GM10847 (cell line): Measurements from ENCODE around the gene SIPA1L3.

Experiments
- POLR2A ChIP-seq: IDR thresholded peaks from 2 replicates; pipeline ENCODE4 v1.6.1; 2011; ENCODE audit not compliant: insufficient read length; ENCODE audit errors: extremely low read depth

The SIPA1L3 gene

DNA sequence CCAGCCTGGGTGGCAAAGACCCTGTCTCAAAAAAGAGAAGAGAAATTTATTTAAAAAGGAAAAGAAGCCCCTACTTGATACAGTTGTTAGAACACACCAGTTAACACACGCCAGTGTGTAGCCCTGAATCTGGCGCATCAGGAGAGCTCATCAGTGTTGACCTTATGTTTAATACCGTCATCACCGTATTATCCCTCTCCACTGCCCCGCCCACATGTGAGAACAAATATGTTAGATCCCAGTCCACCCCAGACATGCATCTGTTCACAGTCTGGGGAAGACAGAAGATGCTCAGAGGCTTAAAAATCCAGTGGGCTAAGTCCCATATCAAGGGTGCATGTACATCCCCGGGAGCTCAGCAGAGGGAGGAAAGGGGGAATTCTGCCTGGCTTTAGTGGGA lies 161.8 kb downstream of the SIPA1L3 start:
- TF ChIP-seq POLR2A = no peak

DNA sequence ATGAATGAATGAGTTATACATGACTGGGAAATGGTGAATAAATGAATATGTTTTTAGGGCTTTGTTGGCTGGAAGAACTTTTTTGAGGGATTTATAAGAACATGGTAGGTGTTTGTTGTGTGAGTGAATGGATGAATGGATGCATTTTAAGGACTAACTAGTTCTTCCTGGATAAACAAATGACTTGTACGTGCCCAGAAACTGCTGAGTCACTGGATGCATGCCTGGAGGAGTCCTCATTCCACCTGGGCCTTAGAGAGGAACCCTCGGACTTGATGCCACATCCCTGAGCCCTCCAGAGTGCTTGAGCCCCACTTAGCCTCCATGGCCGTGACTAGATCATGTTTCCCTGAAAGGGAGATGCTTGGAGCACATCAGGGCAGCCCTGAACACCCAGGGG lies 163.6 kb downstream of the SIPA1L3 start:
- no peak for TF ChIP-seq POLR2A

GRCh38 chr19:38071647-38072046 lies 164.6 kb downstream of the SIPA1L3 start:
- no peak for TF ChIP-seq POLR2A

GRCh38 chr19:38072776-38073750 lies 166.1 kb downstream of the SIPA1L3 start:
- no peak for TF ChIP-seq POLR2A

- TF ChIP-seq POLR2A = no peak
Observed at GRCh38 chr19:38073841-38074685, 167.1 kb downstream of the SIPA1L3 start.

- TF ChIP-seq POLR2A = no peak
Observed at GRCh38 chr19:38076337-38076736, 169.3 kb downstream of the SIPA1L3 start.

DNA sequence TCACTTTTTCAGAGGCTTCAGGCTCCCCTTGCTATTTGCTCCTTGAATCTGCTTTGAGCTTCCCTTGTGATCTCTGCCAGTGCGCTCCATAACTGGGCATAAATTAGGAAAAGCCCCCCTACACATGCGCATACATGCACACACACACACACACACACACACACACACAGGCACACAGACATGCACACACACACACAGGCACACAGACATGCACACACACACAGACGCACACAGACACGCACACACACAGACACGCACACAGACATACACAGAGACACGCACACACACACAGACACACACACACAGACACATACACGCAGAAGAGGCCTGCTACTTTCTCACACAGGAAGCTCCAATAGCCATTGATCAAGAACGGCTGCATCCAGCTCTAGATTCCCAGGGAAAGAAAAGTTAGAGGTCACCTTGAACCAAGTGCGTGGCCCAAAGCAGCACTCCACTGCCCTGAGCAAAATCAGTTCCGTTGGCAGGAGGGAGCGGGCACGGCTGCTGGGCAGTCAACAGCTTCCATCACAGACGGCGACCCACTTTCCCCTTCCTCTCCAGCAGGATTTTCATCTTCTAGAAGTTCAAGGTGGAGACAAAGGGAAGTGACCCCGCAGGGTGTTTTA lies 171.4 kb downstream of the SIPA1L3 start:
- TF ChIP-seq POLR2A = no peak

DNA sequence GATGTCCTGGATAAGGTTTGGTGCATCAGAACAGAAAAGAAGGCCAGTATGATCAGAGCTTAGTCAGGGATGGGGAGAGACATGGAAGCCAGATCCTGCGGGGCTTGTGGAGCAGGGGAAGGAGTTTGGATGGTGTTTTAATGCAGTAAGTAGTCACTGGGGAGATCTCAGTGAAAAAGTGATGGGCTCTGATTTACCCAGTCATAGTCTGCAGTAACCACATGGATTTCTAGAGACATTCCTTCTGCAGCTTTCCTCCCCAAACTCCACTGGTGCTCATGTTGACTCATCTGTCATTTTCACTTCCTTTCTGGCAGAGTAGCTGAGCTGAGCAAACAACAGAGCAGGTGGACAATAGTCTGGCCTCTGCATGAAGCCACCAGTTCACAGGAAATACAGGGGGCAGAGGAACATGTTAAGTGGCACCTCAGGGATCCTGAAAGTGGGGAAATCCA lies 172.9 kb downstream of the SIPA1L3 start:
- no peak for TF ChIP-seq POLR2A

- no peak for TF ChIP-seq POLR2A
Observed at GRCh38 chr19:38081547-38082255, 174.7 kb downstream of the SIPA1L3 start.

DNA sequence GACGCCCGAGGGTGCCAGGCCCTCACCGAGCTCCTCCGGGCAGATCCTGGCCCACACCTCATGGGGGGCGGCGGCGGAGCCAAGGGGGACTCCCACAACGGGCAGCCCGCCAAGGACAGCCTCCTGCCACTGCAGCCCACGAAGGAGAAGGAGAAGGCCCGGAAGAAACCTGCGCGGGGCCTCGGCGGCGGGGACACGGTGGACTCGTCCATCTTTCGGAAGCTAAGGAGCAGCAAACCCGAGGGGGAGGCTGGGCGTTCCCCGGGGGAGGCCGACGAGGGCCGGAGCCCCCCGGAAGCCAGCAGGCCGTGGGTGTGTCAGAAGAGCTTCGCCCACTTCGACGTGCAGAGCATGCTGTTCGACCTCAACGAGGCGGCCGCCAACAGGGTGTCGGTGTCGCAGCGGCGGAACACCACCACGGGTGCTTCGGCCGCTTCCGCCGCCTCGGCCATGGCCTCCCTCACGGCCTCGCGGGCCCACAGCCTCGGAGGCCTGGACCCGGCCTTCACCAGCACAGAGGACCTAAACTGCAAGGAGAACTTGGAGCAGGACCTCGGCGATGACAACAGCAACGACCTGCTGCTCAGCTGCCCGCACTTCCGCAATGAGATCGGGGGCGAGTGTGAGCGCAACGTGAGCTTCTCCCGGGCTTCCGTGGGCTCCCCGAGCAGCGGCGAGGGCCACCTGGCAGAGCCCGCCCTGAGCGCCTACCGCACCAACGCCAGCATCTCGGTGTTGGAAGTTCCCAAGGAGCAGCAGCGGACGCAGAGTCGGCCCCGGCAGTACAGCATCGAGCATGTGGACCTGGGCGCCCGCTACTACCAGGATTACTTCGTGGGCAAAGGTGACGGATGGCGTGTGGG lies 175.5 kb downstream of the SIPA1L3 start:
- TF ChIP-seq POLR2A = no peak

DNA sequence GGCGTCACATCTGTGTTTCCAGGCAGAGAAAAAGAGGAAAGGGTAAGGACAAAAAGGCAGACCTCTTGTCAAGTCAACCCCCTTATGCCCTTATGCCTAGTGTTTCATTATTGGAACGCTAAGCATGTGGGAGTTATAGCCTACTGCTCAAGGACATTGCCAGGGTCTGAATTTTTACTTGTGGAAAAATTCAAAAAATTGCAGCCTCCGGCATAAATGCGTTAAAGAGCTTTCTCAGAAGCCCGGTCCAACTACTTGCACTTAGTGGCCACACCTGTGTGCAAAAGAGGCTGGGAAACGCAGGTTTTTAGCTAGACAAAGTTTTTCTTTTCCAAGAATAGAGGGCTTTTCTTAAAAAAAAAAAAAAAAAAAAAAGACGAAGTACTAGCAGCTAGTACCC lies 177.2 kb downstream of the SIPA1L3 start:
- TF ChIP-seq POLR2A = no peak

DNA sequence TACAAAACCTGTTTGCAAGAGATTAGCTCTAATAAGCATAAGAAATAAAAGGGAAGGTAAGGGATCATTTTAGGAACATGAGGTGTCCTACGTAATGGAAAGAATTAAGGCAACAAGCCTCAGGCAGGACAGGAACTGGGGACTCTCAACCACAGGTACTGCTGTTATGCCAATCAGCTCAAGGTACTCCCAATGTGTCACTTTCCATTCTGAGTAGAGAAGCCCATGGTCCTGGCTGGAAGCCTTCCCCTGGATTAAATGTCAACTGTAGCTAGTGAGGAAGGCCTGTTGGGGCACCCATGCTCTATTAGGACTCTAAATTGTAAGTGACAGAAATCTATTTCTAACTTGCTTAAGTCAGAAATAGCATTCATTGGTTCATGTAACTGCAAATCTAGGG lies 182.4 kb downstream of the SIPA1L3 start:
- TF ChIP-seq POLR2A = no peak

DNA sequence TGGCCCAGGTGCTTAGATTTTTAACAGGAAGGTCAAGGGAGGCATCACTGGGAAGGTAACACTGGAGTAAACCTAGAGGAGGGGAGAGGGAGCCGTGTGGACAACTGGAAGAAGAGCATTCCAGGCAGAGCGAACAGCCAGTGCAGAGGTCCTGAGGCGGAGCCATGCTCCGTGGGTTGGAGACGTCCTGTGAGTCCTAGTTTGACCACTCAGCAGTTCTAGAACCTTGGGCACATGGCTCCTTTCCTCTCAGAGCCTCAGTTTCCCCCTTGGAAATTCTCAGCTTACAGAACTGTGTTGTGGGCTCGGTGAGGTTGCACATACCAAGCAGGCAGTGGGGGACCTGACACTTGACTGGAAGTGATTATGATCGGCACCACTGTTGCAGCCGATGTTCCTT lies 186.1 kb downstream of the SIPA1L3 start:
- no peak for TF ChIP-seq POLR2A

GRCh38 chr19:38093587-38093986 lies 186.6 kb downstream of the SIPA1L3 start:
- no peak for TF ChIP-seq POLR2A
